PFSK-1 (cell line): ENCODE results near the gene SLC44A3.

Source experiments
- FOXP2 ChIP-seq: optimal IDR thresholded peaks from 2 replicates; pipeline ENCODE3; 2011; ENCODE audit warnings: borderline replicate concordance, control low read depth, inconsistent platforms; ENCODE audit not compliant: insufficient read depth; ENCODE audit errors: extremely low read length, extremely low read depth
- POLR2AphosphoS5 ChIP-seq: IDR thresholded peaks from 2 replicates; pipeline ENCODE4 v1.6.1; 2012; ENCODE audit warnings: low read depth, mild to moderate bottlenecking, control low read depth, low read length, moderate library complexity
- REST ChIP-seq, 2 experiments: IDR thresholded peaks; 2 replicates each; pipeline versions ENCODE4 v1.6.1 to v1.8.0; 2011 to 2012; ENCODE audit warnings: low read depth in 2 of 2, low read length in 2 of 2, control low read depth in 1 of 2, inconsistent platforms in 1 of 2, mild to moderate bottlenecking in 1 of 2, moderate library complexity in 1 of 2; ENCODE audit not compliant: insufficient read depth in 1 of 2
- SIN3A ChIP-seq: IDR thresholded peaks from 2 replicates; pipeline ENCODE4 v1.6.1; 2012; ENCODE audit warnings: mild to moderate bottlenecking, low read length, moderate library complexity, borderline replicate concordance; ENCODE audit not compliant: insufficient read depth
- TAF1 ChIP-seq: IDR thresholded peaks from 2 replicates; pipeline ENCODE4 v1.6.1; 2012; ENCODE audit warnings: low read length, control low read depth, borderline replicate concordance; ENCODE audit not compliant: insufficient read depth

The SLC44A3 gene

GRCh38 chr1:94935476-94935875 is 115.3 kb downstream of the SLC44A3 start:
- TF ChIP-seq TAF1 (no peak), REST (IDR thresholded peaks at IDR 0.05; ENCODE audit: insufficient read depth in 1 of 2, low read depth in 2 of 2, low read length in 2 of 2) (no peak), FOXP2 (no peak), SIN3A (no peak), POLR2AphosphoS5 (no peak)

GRCh38 chr1:94936861-94937620 is 116.9 kb downstream of the SLC44A3 start:
- no peak for TF ChIP-seq SIN3A
- no peak for TF ChIP-seq POLR2AphosphoS5
- TF ChIP-seq REST (IDR thresholded peaks at IDR 0.05; ENCODE audit: insufficient read depth in 1 of 2, low read depth in 2 of 2, low read length in 2 of 2): no peak
- no peak for TF ChIP-seq TAF1
- no peak for TF ChIP-seq FOXP2

GRCh38 chr1:94937820-94938219 is 117.7 kb downstream of the SLC44A3 start:
- no peak for TF ChIP-seq SIN3A
- no peak for TF ChIP-seq REST (IDR thresholded peaks at IDR 0.05; ENCODE audit: insufficient read depth in 1 of 2, low read depth in 2 of 2, low read length in 2 of 2)
- TF ChIP-seq TAF1: no peak
- no peak for TF ChIP-seq POLR2AphosphoS5
- no peak for TF ChIP-seq FOXP2

GRCh38 chr1:94940738-94941137 is 120.6 kb downstream of the SLC44A3 start:
- no peak for TF ChIP-seq TAF1
- no peak for TF ChIP-seq SIN3A
- no peak for TF ChIP-seq FOXP2
- no peak for TF ChIP-seq REST (IDR thresholded peaks at IDR 0.05; ENCODE audit: insufficient read depth in 1 of 2, low read depth in 2 of 2, low read length in 2 of 2)
- no peak for TF ChIP-seq POLR2AphosphoS5
